K562 (cell line): ENCODE results near the gene ZNF747. TPM values are rescaled to one million over a fixed set of nuclear protein-coding genes. Genes with fewer than 3 reads are reported as not detected.
A peak's percentile ranks its signal among the peaks of the same experiment; 100 is the strongest.

ENCODE experiments used
- CCNT2 ChIP-seq: IDR thresholded peaks from 2 replicates; pipeline ENCODE4 v1.6.1; 2011; ENCODE audit warnings: borderline replicate concordance, low read depth, mild to moderate bottlenecking, moderate library complexity, mixed read lengths, low read length; ENCODE audit not compliant: insufficient read length; ENCODE audit errors: extremely low read depth
- CREBBP ChIP-seq: IDR thresholded peaks from one replicate; pipeline ENCODE4 v1.6.1; 2012; ENCODE audit warnings: low read depth, mild to moderate bottlenecking, control low read depth, inconsistent platforms, low read length
- HDAC2 ChIP-seq: fragments of 450-650 bp; IDR thresholded peaks from 2 replicates; pipeline ENCODE4 v1.6.1; 2016; ENCODE audit warnings: mild to moderate bottlenecking
- HINFP ChIP-seq: fragments of 450-650 bp; conservative IDR thresholded peaks from 2 replicates; pipeline ENCODE4 v1.6.1; 2016; ENCODE audit warnings: missing genetic modification characterization, low read depth, mild to moderate bottlenecking, control low read depth, missing compliant biosample characterization
- LEF1 ChIP-seq: fragments of 450-650 bp; IDR thresholded peaks from 2 replicates; pipeline ENCODE4 v1.6.1; 2016; ENCODE audit warnings: mild to moderate bottlenecking
- PHB2 ChIP-seq: fragments of 450-650 bp; IDR thresholded peaks from 2 replicates; pipeline ENCODE4 v1.6.1; 2017; ENCODE audit warnings: low read depth
- TEAD4 ChIP-seq, 2 experiments: sonication (generic) in 1 of 2; formaldehyde crosslinking in 1 of 2; IDR thresholded peaks; 2 replicates each; pipeline versions ENCODE4 v1.6.1 to v1.8.0; 2012 to 2022; ENCODE audit warnings: borderline replicate concordance in 1 of 2, inconsistent platforms in 1 of 2, low read length in 1 of 2, mild to moderate bottlenecking in 1 of 2, missing genetic modification reagents in 1 of 2
- USF2 ChIP-seq: sonication (generic); formaldehyde crosslinking; IDR thresholded peaks from 2 replicates; pipeline ENCODE4 v1.5.0; 2020; ENCODE audit warnings: missing genetic modification reagents
- ZBTB17 ChIP-seq: fragments of 450-650 bp; formaldehyde crosslinking; IDR thresholded peaks from 2 replicates; pipeline ENCODE4 v1.4.0; 2020; ENCODE audit warnings: mild to moderate bottlenecking
- ZZZ3 ChIP-seq: fragments of 450-650 bp; IDR thresholded peaks from 2 replicates; pipeline ENCODE4 v1.6.1; 2016; ENCODE audit warnings: antibody characterized with exemption, mild to moderate bottlenecking, moderate library complexity
- polyA plus RNA-seq, 8 experiments: library from polyadenylated mRNA; depleted of rRNA in 4 of 8; stranded (reverse) in 5 of 8; unstranded in 3 of 8; fragments of >200 nt; fragmentation: Nextera tagmentation in 2 of 8; fragmentation: Illumina TruSeq in 1 of 8; extraction: Ambion mirVana in 2 of 8; extraction: Trizol in 1 of 8; gene quantifications; 2 replicates each; pipeline versions ENCODE4 v1.2.1 to v1.2.3, GENCODE V29; 2011 to 2014; ENCODE audit warnings: inconsistent platforms in 1 of 8, missing spikeins in 1 of 8
- total RNA-seq, 7 experiments: library from RNA; depleted of rRNA in 6 of 7; stranded (reverse); fragments of >200 nt in 6 of 7; fragmentation: Illumina TruSeq in 2 of 7; extraction: Trizol in 2 of 7; gene quantifications; 2 replicates each; pipeline versions ENCODE4 v1.2.1 to v1.2.3, GENCODE V29; 2011 to 2021; ENCODE audit warnings: low replicate concordance in 1 of 7
- TF ChIP-seq, protein P1 (sequence below): fragments of 450-650 bp; formaldehyde crosslinking; IDR thresholded peaks from 2 replicates; pipeline ENCODE4 v1.4.0; 2022; ENCODE audit warnings: missing genetic modification characterization
- TF ChIP-seq, protein P2 (sequence below): sonication (generic); formaldehyde crosslinking; IDR thresholded peaks from 2 replicates; pipeline ENCODE4 v1.8.1; 2023; ENCODE audit warnings: mild to moderate bottlenecking, missing genetic modification reagents

The ZNF747 gene
- total and polyA plus RNA-seq, 9 of the 15 experiments (the other 6 are each of a cell fraction or from before 2014, with no cell fraction given): 0.14 to 3.3 (median 1.5) TPM

- TF ChIP-seq, protein P1, sequence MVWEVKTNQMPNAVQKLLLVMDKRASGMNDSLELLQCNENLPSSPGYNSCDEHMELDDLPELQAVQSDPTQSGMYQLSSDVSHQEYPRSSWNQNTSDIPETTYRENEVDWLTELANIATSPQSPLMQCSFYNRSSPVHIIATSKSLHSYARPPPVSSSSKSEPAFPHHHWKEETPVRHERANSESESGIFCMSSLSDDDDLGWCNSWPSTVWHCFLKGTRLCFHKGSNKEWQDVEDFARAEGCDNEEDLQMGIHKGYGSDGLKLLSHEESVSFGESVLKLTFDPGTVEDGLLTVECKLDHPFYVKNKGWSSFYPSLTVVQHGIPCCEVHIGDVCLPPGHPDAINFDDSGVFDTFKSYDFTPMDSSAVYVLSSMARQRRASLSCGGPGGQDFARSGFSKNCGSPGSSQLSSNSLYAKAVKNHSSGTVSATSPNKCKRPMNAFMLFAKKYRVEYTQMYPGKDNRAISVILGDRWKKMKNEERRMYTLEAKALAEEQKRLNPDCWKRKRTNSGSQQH (CRISPR knock-in tag): no peak
- TF ChIP-seq ZBTB17 (CRISPR knock-in tag) (no peak), PHB2 (no peak), TEAD4 (IDR thresholded peaks at IDR 0.05; ENCODE audit: low read length) (peak; percentile 45), TEAD4 (CRISPR knock-in tag; IDR thresholded peaks at IDR 0.05; ENCODE audit: borderline replicate concordance) (no peak), CREBBP (no peak), ZZZ3 (no peak), LEF1 (peak; percentile 74), CCNT2 (peak; percentile 23), USF2 (CRISPR knock-in tag) (no peak), HDAC2 (peak; percentile 63; the same call in 1 of the 2 replicates), HINFP (tag) (no peak)
- TF ChIP-seq, protein P2, sequence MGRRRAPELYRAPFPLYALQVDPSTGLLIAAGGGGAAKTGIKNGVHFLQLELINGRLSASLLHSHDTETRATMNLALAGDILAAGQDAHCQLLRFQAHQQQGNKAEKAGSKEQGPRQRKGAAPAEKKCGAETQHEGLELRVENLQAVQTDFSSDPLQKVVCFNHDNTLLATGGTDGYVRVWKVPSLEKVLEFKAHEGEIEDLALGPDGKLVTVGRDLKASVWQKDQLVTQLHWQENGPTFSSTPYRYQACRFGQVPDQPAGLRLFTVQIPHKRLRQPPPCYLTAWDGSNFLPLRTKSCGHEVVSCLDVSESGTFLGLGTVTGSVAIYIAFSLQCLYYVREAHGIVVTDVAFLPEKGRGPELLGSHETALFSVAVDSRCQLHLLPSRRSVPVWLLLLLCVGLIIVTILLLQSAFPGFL (CRISPR knock-in tag): no peak
Observed at GRCh38 chr16:30491744-30492308, 42.8 kb downstream of the ZNF747 start (continued).
